NCI-H345 (cell line): ENCODE data around the gene TRIM7.
"Not testable (repeated sequence)": the region's sequence is repeated elsewhere in the genome, so short reads cannot be mapped to it uniquely, and the experiment has no call there.

Source experiments
- DNase-seq: peaks from one replicate; lab custom pipeline; 2025; lab: John Stamatoyannopoulos, UW

Gene TRIM7

DNA sequence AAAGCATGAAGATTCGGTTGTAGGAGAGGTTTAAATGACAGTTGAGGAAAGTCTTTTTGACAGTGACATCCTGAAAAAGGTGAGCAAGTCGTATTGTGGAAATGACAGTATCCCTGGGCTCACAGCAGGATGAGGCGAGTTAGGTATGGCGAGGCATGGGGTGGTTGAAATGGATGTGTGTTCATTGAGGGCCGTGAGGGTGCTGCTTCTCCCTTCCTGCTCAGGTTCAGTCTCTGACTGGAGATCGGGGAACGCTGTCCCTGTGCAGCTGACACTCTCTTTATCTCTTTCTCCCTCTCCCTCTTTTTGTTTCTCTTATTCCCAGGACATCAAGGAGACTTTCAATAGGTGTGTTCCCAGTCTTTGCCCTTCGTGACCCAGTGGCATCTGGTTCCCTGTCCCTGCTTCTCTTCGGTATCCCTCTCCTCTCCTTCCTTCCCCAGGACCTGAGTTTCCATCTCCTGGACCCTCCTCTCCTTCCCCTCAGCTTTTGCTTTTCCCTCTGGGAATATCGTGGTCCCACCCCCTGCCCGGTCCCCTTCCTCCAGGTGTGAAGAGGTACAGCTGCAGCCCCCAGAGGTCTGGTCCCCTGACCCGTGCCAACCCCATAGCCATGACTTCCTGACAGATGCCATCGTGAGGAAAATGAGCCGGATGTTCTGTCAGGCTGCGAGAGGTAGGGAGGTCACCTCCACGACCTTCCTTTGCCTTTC lies 28.2 kb upstream of the TRIM7 start:
- no peak for DNase-seq

DNA sequence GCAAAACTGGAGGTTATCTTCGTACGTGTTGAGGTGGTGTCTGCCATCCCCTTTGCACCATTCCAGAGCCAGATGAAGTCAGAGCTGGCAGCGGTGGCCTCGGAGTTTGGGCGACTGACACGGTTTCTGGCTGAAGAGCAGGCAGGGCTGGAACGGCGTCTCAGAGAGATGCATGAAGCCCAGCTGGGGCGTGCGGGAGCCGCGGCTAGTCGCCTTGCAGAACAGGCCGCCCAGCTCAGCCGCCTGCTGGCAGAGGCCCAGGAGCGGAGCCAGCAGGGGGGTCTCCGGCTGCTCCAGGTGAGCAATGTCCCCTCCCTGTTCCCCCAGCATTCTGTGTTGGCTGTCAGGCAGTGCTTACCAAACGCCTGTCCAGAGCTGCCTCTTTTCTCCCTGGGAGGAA lies 27.6 kb upstream of the TRIM7 start:
- no peak for DNase-seq

DNA sequence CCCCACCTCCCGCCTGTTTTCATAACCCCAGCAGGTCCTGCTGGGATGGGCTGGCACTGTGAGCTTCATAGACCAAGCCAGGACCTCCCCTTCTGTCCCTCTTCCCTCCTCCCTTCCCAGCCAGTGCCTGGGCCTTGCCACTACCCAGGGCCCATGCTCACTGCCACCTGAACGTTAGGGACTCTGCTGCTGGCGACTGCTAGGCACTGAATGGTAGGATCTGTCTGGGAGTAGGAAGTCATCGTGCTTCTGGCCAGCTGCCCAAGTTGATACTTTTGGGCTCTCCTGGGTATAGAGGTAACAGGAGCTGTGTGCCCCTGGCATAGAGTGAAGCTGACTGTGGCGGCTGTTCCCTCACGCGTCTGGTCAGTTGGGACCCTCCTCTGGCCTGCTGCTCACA lies 26.4 kb upstream of the TRIM7 start:
- DNase-seq = no peak

DNA sequence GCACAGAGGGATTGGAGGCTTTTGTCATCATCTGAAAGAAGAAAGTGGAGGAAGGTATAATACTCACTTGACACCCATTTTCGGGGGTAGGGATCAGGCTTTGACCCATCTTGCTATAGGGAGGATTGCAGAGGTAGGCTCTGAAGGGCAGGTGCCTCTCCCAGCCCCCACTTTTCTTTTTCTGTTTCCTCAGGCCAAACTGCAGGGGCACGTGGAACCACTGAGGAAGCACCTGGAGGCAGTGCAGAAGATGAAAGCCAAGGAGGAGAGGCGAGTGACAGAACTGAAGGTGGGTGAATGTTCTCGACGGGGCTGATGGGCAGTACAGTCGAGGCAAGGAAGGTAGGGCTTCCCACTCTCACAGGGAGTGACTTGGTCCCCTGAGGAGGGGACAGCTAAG lies 25.6 kb upstream of the TRIM7 start:
- no peak for DNase-seq

DNA sequence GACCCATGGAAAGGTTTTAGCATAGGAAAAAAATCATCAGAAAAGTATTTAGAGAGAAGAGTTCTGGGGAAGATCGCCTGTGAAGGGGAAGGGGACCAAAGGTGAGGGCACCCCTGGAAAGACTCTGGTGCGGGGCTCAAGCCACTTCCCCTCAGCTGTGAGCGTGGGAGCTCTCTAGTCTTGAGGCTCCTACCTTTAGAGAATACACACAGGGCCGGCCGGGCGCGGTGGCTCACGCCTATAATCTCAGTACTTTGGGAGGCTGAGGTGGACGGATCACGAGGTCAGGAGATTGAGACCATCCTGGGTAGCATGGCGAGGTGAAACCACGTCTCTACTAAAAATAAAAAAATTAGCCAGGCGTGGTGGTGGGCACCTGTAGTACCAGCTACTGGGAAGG lies 25.0 kb upstream of the TRIM7 start:
- DNase-seq = no peak

DNA sequence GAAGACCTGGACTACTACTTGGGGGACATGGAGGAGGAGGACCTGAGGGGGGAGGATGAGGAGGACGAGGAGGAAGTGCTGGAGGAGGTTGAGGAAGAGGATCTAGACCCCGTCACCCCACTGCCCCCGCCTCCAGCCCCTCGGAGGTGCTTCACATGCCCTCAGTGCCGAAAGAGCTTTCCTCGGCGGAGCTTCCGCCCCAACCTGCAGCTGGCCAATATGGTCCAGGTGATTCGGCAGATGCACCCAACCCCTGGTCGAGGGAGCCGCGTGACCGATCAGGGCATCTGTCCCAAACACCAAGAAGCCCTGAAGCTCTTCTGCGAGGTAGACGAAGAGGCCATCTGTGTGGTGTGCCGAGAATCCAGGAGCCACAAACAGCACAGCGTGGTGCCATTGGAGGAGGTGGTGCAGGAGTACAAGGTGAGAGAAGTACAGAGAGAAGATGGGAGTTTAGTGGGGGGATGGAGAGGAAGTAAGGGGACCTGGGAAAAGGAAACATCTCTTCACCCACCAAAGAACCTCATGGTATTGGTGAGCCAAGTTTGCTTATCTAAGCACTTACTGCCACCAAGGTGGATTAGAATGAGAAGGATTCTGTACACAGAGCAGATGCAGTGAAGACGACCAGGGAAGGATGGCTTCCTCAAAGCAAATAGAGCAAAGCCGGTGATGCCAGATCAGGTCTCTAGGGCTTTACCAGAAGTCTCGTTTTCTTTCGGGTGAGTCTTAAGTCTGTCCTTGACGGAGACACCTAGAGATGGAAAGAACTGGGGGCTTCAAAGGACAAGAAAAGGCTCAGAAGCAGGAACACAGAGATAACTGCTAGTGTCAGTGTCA lies 19.6 kb upstream of the TRIM7 start:
- no peak for DNase-seq

DNA sequence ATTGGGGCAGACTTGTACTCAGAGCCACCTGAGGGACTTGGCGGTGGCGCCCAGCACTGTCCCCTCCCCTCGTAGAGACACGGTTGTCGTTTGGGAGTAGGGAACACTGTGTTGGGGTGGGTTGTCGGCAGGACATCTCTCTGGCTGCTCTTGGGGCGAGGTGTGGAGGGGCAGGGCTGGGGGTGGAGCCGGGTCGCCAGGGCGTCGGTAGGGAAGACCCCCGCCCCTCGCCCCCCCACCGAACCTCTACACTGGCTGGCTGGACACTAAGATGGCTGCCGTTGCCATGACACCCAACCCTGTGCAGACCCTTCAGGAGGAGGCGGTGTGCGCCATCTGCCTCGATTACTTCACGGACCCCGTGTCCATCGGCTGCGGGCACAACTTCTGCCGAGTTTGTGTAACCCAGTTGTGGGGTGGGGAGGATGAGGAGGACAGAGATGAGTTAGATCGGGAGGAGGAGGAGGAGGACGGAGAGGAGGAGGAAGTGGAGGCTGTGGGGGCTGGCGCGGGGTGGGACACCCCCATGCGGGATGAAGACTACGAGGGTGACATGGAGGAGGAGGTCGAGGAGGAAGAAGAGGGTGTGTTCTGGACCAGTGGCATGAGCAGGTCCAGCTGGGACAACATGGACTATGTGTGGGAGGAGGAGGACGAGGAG lies 18.9 kb upstream of the TRIM7 start:
- no peak for DNase-seq

DNA sequence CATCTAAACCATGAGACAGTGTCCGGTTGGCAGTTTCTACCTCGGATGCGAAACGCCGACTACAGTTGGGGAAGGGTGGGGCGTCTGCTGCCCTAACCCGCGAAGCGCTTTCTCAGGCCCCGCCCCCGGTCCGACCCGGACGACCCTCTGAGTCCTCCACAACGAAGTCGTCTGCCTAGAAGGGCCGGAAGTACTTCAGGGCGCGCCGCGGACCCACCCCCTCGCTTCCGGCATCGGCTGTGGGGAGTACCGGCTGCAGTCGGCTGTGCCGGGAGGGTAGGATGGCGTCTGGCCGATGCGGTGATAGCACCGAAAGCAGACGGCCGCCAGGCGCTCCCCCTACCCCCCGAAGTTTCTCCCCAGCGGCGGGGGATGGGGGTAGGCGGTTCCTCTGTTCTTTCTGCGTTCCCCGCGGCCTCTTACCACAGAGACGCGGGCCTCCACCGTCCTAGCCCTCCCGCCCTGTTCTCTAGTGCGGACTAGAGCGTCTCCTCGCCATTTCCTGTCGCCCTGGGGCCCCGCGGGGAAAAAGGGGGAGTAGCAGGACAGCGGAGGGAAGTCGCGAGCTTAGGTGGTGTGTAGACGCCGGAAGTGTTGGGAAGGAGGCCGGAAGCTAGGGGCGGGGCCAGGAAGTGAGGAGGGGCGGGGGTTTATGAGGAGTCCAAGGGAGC lies 18.2 kb upstream of the TRIM7 start, which contains the start of gene TRIM41:
TRIM41 (plus strand) TSS at position 224 of the 671 bp plus-strand sequence. CDS start 719 bp downstream, outside the sequence.
- no peak for DNase-seq

DNA sequence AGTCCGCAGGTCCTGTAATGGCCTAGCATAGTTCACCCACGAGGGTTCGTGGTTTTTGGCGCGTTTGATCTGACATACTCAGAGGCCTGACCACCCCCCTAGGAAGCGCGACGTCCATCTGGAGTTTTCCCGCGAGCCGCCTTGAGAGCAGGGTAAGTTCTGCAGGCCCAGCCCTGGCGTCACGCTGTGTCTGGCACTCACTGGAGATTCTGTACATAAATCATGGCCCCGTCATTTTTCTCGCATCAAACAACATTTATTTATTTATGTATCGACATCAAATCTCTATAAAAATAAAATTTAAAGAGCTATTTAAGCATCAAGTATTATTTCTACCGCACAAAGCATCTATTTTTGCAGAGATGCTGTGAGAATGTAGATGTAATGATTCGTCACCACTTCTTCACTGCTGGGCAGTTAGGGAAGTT lies 17.6 kb upstream of the TRIM7 start:
- DNase-seq = no peak

DNA sequence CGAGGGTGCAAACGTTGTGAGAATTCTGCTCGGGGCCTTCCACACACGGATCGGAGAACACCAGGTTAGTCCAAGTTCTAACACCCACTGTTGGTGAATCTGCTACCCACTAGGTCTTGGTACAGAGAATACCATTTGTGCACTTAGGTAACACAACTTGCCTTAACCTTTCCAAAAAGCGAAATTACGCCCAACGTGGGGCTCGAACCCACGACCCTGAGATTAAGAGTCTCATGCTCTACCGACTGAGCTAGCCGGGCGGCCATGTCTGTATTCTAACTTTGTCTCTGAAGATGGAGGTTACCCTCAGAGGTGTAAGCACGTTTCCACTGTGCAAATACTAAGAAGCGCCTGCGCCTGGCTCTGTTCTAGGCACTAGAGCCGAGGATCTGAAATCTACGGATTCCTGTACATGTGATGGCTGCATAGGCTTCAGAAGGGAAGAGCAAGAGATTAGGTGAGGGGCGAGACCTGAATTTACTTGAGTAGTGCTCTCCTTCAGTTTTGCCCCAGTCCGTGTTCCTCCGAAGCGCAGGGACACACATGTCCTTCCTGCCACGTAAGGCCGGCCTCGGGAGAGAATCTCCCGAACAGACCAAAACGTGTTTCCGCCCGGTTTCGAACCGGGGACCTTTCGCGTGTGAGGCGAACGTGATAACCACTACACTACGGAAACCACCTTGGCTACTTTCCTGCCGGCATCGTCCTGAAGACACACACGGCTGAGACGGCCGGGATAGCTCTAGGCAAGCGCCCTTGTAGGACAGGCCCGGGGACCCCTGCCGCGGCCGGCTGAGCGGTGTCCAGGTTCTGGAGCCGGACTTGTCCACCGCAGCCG lies 17.0 kb upstream of the TRIM7 start:
- no peak for DNase-seq

DNA sequence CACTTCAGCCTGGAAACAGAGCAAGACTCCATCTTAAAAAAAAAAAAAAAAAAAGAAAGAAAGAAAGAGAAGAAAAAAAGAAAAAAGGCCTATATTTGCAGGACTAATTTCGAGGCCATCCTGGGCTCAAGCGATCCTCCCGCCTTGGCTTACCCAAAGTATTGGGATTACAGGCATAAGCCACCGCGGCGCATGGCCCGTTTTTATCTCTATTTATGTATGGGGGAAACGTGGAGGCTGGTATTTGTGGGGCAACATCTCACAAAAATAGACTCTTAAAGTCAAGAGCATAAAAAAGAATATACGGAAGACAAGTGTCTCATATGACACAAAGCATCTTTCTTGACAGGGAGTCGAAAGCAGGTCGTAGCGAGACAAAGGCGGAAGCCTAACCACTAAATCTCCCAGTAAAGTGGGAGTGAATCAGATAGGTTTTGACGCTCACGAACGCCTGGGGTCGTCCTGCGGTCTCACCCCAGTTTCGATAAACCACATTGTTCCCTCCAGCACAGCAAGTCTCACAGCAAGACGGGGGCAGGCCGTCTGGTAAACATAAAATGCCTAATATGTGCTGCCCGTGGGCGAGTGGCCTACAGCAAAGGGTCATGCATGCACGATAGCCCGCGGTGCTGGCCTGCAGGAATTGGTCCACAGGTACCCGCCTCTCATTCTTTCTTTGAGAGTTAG lies 16.3 kb upstream of the TRIM7 start:
- DNase-seq = no peak

DNA sequence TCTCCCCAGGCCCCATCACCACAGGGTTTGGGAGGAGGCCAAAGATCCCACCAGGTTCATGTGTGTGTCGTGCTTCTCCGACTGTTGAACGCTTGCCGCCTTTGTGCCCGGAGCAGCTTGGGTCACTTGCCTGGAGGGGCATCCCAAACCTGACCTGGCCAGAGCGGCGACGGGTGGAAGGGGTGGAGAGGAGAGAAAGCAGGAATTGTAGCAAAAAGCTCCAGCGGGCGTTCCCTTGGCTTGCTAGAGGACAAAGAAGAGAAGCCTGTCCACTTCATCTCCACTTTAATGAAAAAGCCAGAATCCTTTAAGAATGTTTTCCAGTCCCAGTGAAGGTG lies 15.2 kb upstream of the TRIM7 start:
- DNase-seq = no peak

DNA sequence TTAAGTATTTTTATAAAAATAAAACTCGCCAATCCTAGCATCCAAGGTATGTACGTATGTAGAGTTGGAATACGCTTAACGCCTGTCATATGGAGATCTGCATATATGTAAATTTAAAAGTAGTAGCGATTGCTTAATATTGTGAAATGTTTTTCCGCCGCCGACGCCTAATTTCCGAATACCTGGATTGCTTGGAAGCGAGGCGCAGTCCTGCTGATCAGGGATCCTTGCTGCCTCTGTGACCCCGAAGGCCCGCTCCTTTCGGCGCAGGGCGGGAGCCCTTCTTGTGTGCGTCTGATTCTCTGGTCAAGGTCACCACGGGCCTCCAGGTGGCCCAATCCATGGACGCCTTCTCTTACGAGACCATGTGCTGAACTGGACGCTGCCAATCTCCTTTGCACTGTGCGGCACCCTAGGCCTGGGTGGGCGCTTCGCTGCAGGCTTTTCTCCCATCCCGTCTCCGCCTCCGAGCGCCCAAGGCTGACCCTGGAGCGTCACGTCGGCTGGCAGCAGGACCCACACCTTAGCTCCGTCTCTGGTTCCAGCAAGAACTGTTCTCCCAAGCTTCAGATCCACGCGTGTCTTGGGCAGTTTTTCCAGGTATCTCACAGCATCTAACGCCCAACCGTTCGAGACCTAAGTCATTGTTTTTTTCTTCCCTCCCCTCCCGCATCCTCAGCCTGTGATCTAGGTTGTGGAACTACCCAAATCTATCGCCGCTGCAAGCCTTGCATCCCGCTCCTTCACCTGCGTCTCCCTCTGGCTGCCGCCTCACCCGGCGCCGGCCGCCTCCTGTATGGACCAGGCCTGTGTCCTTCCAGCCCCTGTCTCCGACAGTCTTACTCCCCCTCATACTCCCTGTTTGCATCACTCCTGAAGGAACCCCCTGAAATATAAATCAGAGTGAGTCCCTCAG lies 14.5 kb upstream of the TRIM7 start:
- DNase-seq = no peak

DNA sequence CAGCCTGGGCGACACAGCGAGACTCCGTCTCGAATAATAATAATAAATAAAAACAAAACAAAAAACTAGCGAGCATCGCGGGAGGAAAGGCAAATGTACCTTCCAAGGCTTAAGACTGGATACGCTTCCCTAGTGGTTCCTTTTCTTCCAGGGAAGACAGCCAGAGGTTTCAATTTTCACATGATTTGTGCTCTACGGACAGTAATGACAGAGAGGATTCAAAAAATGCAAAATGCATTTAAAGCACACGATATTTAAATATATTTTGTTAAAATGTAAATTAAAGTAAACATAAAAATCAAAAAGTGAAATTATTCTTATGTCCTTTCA lies 13.8 kb upstream of the TRIM7 start:
- DNase-seq = no peak

DNA sequence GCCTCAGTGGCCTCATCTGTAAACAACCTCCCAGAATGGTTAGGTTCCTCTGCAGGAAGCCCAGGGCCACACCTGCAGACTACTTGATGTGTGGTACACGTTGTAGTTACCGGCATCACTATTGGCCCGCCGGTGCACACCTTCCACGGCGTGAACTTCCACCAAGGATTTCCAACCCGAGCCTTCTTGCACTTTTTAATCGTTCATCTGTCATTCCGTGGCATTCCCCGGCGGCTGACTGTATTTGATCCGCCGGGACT lies 12.7 kb upstream of the TRIM7 start:
- DNase-seq = no peak

DNA sequence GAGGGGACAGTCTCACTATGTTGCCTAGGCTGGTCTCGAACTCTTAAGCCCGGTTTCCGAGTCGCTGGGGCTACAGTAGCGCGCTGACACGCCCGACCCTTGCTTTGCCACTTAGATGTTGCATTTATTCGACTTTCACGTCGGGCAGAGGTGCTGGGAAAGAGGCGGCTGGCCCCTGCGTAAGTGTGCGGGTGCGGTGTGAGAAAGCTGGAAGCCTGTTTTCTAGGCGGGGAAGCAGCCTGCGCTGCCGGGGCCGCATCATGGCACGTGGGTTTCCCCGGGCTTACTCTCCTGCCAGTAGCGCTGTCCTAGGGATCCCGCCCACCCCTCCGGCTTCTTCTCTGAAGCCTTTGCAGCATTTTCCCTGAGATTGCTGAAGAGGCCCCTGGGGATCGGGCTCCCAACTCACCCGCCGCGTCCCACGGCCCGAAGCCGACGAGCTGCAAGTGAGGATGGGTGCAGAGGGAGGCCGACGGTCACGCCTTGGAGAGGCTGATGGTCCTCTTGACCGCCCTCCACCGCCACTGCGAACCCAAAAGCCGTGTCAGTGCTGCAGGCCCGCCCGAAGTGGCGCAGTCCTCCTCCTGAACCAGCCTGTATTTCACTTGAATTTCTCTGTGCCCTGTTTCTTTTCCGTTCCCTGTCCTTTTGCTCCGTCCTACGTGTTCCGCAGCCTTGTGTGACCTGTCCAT lies 12.3 kb upstream of the TRIM7 start:
- DNase-seq = no peak

DNA sequence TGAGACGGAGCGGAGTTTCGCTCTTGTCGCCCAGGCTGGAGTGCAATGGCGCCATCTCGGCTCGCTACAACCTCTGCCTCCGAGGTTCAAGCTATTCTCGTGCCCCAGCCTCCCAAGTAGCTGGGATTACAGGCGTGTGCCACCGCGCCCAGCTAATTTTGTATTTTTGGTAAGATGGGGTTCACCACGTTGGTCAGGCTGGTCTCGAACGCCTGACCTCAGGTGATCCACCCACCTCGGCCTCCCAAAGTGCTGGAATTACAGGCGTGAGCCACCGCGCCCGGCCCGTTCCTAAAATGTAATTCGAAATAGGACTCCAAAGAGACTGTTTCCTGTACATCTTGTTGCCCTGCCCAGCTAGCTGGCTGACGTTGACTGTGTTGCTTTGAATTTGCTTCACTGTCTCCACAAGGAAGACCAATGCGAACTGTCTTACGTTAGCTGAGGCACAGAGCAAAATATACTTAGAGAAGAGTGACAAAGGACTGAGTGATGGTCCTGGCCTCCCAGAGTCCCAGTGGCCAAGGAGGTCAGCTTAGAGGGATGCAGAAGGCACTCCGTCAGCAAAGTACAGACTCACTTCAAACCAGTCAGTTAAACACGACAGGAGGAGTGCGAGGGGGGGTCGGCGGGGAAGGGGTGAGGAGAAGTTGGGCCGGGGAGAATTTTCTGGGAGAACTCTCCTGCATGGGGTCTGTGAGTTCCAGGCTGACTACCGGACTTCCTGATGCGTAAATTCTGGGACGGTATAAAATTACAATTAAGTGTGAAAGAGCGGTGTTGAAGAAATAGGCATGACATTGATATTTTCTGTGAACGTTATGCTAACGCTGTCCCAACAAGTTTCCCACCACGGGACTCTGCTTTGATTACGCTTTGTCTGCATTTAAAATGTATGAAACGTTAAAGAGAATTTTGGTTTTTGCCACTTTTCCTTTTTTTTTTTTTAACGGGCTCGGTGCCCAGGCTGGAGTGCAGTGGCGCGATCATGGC lies 11.3 kb upstream of the TRIM7 start:
- DNase-seq = no peak

DNA sequence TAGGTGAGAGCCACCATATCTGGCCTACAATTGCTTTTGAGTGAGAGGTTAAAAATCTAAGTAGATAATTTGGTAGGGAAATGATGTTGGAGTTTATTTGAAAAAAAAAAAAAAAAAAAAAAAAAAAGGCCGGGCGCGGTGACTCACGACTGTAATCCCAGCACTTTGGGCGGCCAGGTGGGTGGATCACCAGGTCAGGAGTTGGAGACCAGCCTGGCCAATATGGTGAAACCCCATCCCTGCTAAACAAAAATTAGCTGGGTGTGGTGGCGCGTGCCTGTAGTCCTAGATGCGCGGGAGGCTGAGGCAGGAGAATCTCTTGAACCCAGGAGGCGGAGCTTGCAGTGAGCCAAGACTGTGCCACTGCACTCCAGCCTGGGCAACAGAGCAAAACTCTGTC lies 9.3 kb upstream of the TRIM7 start:
- DNase-seq = not testable (repeated sequence)
